A549 (cell line): Measurements from ENCODE around the gene DCP2. TPM values are rescaled to one million over a fixed set of nuclear protein-coding genes. Genes with fewer than 3 reads are reported as not detected.

ENCODE experiments used
- ATAC-seq, 2 experiments: fragments of 200-7000 bp in 1 of 2; fragments of >200 bp in 1 of 2; cut with Nextera tagmentation in 1 of 2; cut with Tn5 transposase in 1 of 2; 3 replicates each; pipeline versions ENCODE4 v1.8.0 to v1.9.1; 2018 to 2020; ENCODE audit warnings: mild to moderate bottlenecking in 1 of 2, moderate library complexity in 1 of 2
- CTCF ChIA-PET: fragments of 300-600 bp; sonication (Branson Sonifier 250); formaldehyde crosslinking; extraction: SDS; loops from one replicate; lab custom pipeline; 2021; ENCODE audit warnings: antibody characterized with exemption, inconsistent platforms; lab: Yijun Ruan, JAX
- POLR2A ChIA-PET: fragments of 350-600 bp; formaldehyde crosslinking; extraction: SDS; loops from one replicate; lab custom pipeline; 2021; ENCODE audit warnings: antibody characterized with exemption, inconsistent platforms; lab: Yijun Ruan, JAX
- DNase-seq, 2 experiments: peaks; one replicate each; pipeline versions ENCODE4 v3.0.0 to v3.0.0-alpha.2; 2011 to 2016; ENCODE audit warnings: low read depth in 1 of 2, low spot score in 1 of 2
- FAIRE-seq: peaks from 2 replicates; lab custom pipeline; 2011; peaks lifted over from hg19 to GRCh38; lab: Jason Lieb, UNC
- H3K27ac ChIP-seq, 2 experiments: fragments of >200 bp; sonication (Bioruptor Twin); formaldehyde crosslinking; 3 replicates each; pipeline ENCODE4 v1.5.1; 2016 to 2017
- H3K4me1 ChIP-seq: fragments of >200 bp; sonication (Bioruptor Twin); formaldehyde crosslinking; 3 replicates; pipeline ENCODE4 v1.6.1; 2016
- H3K4me2 ChIP-seq: fragments of >200 bp; sonication (Bioruptor Twin); formaldehyde crosslinking; 3 replicates; pipeline ENCODE4 v1.6.1; 2016
- H3K4me3 ChIP-seq: fragments of >200 bp; sonication (Bioruptor Twin); formaldehyde crosslinking; 3 replicates; pipeline ENCODE4 v1.5.1; 2016
- H3K9me3 ChIP-seq: fragments of >200 bp; sonication (Bioruptor Twin); formaldehyde crosslinking; 3 replicates; pipeline ENCODE4 v1.6.1; 2016
- BHLHE40 ChIP-seq: IDR thresholded peaks from 2 replicates; pipeline ENCODE4 v1.6.1; 2012; ENCODE audit warnings: low read depth, low read length, inconsistent platforms
- CBX2 ChIP-seq: fragments of 200-600 bp; sonication (generic); IDR thresholded peaks from 2 replicates; pipeline ENCODE4 v1.6.1; 2016; ENCODE audit warnings: low read depth, mild to moderate bottlenecking, borderline replicate concordance
- CBX8 ChIP-seq: fragments of 200-600 bp; sonication (generic); IDR thresholded peaks from 2 replicates; pipeline ENCODE4 v1.6.1; 2016
- CHD2 ChIP-seq: fragments of 150-350 bp; IDR thresholded peaks from 2 replicates; pipeline ENCODE4 v1.6.1; 2014; ENCODE audit warnings: low read length; ENCODE audit not compliant: partially characterized antibody
- CHD4 ChIP-seq: fragments of 200-600 bp; sonication (generic); IDR thresholded peaks from 2 replicates; pipeline ENCODE4 v1.6.1; 2016; ENCODE audit warnings: antibody characterized with exemption, mild to moderate bottlenecking, borderline replicate concordance
- EHMT2 ChIP-seq: fragments of 200-600 bp; sonication (generic); IDR thresholded peaks from 2 replicates; pipeline ENCODE4 v1.6.1; 2016; ENCODE audit warnings: antibody characterized with exemption, low read depth, mild to moderate bottlenecking, moderate library complexity
- FOSL2 ChIP-seq, 2 experiments: fragments of 450-650 bp in 1 of 2; fragments of >200 bp in 1 of 2; sonication (Bioruptor Twin) in 1 of 2; formaldehyde crosslinking; IDR thresholded peaks; 2 replicates each; pipeline versions ENCODE4 v1.5.0 to v1.6.1; 2016 to 2020; ENCODE audit warnings: mild to moderate bottlenecking in 1 of 2, moderate library complexity in 1 of 2
- FOXS1 ChIP-seq: fragments of 250-450 bp; sonication (Bioruptor Pico); IDR thresholded peaks from 2 replicates; pipeline ENCODE4 v1.5.0; 2020; ENCODE audit warnings: mild to moderate bottlenecking, moderate library complexity
- JUN ChIP-seq, 2 experiments: fragments of >200 bp; sonication (Bioruptor Twin); formaldehyde crosslinking; IDR thresholded peaks; 2 replicates in 1 of 2; 3 replicates in 1 of 2; pipeline ENCODE4 v1.6.1; 2016 to 2017
- JUNB ChIP-seq: fragments of >200 bp; sonication (Bioruptor Twin); formaldehyde crosslinking; IDR thresholded peaks from 2 replicates; pipeline ENCODE4 v1.6.1; 2016
- MAX ChIP-seq: IDR thresholded peaks from 2 replicates; pipeline ENCODE4 v1.6.1; 2012
- NPAS2 ChIP-seq: fragments of 250-450 bp; sonication (Bioruptor Pico); IDR thresholded peaks from 2 replicates; pipeline ENCODE4 v1.8.0; 2022; ENCODE audit warnings: mild to moderate bottlenecking, moderate library complexity, borderline replicate concordance
- NR3C1 ChIP-seq: fragments of >200 bp; sonication (Bioruptor Twin); formaldehyde crosslinking; IDR thresholded peaks from 3 replicates; pipeline ENCODE4 v1.6.1; 2017
- RAD21 ChIP-seq, 2 experiments: fragments of >200 bp in 1 of 2; sonication (Bioruptor Twin) in 1 of 2; formaldehyde crosslinking in 1 of 2; IDR thresholded peaks in 1 of 2; conservative IDR thresholded peaks in 1 of 2; 2 replicates in 1 of 2; 3 replicates in 1 of 2; pipeline ENCODE4 v1.6.1; 2012 to 2018; ENCODE audit warnings: inconsistent platforms in 1 of 2
- RCOR1 ChIP-seq: fragments of 150-350 bp; IDR thresholded peaks from 2 replicates; pipeline ENCODE4 v1.6.1; 2014; ENCODE audit warnings: antibody characterized with exemption, low read length, low read depth
- RFX5 ChIP-seq: fragments of 450-650 bp; IDR thresholded peaks from 2 replicates; pipeline ENCODE4 v1.7.1; 2014; ENCODE audit warnings: antibody characterized with exemption, mild to moderate bottlenecking, moderate library complexity
- USF2 ChIP-seq: fragments of 450-650 bp; IDR thresholded peaks from 2 replicates; pipeline ENCODE4 v1.6.1; 2014; ENCODE audit warnings: antibody characterized with exemption
- WGBS: methylation state at CpG from one replicate; pipeline ENCODE4 v1.1.6; 2017; ENCODE audit errors: missing lambda C conversion rate; 5-methylcytosine and 5-hydroxymethylcytosine counted together
- polyA plus RNA-seq, 4 experiments: library from polyadenylated mRNA; depleted of rRNA in 3 of 4; stranded (reverse); fragments of >200 nt; fragmentation: RNase III in 1 of 4; extraction: RNeasy Plus Mini Kit Qiagen cat#74134 plus additional on column Dnase treatment in 1 of 4; gene quantifications; 2 replicates in 3 of 4; 3 replicates in 1 of 4; pipeline ENCODE4 v1.2.3, GENCODE V29; 2011 to 2017
- TF ChIP-seq, protein P1 (sequence below): fragments of >200 bp; sonication (Bioruptor Twin); formaldehyde crosslinking; IDR thresholded peaks from 3 replicates; pipeline ENCODE4 v1.6.1; 2016

DCP2 gene
- polyA plus RNA-seq, 2 of the 4 experiments (the other 2 are of a cell fraction) = 7.2 to 16.1 TPM

DNA sequence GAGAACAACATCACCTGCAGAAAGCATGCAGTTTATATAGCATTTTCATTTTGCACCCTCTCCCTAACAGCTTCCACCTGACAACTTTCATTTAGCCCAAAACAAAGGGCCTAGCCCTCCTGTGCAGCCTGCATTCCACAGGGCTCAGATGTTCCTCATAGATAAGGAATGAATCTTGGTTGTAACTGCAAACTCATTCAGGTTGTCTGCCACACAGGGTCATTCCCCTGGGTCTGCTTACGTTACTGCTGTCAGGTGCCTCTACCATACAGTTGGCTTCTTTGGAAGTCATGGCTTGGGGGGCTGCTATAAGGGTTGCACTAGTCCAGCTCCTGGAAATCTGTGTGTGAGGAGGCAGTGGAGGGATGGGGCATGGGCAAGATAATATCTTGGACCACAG, 2.7 kb upstream of the DCP2 start:
- CTCF ChIA-PET = interaction anchor here (1.7 to 2.2 kb wide), 2 partner anchors 10 to 51 kb away, joined by 4 to 5 read pairs; no protein-coding TSS in a partner anchor
- H3K4me2 ChIP-seq = no peak overlapping the region
- no peak overlapping the region for H3K27ac ChIP-seq
- H3K4me3 ChIP-seq = no peak overlapping the region
- DNase-seq (no peak), FAIRE-seq (no peak), ATAC-seq (no peak)
- peaks cover 23% of the 10 kb centered on the region for H3K4me1 ChIP-seq
- H3K9me3 ChIP-seq = no peaks in the 10 kb centered on the region
- 90% methylated on average over 1 of the region's 1 CpG for WGBS
- POLR2A ChIA-PET = no interaction called here
- TF ChIP-seq RAD21 (conservative IDR thresholded peaks at IDR 0.05 in 1 of 2, IDR thresholded peaks at IDR 0.05 in 1 of 2) (no peak), NPAS2 (CRISPR knock-in tag) (no peak), CBX8 (no peak), CHD2 (no peak), BHLHE40 (no peak), FOXS1 (CRISPR knock-in tag) (no peak), FOSL2 (IDR thresholded peaks at IDR 0.05) (no peak), FOSL2 (CRISPR knock-in tag; IDR thresholded peaks at IDR 0.05) (no peak), MAX (no peak), JUN (IDR thresholded peaks at IDR 0.05) (no peak)
- TF ChIP-seq, protein P1, sequence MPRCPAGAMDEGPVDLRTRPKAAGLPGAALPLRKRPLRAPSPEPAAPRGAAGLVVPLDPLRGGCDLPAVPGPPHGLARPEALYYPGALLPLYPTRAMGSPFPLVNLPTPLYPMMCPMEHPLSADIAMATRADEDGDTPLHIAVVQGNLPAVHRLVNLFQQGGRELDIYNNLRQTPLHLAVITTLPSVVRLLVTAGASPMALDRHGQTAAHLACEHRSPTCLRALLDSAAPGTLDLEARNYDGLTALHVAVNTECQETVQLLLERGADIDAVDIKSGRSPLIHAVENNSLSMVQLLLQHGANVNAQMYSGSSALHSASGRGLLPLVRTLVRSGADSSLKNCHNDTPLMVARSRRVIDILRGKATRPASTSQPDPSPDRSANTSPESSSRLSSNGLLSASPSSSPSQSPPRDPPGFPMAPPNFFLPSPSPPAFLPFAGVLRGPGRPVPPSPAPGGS = no peak

- TF ChIP-seq JUNB (no peak), NR3C1 (no peak), CHD4 (no peak), RCOR1 (no peak), EHMT2 (no peak), USF2 (no peak), CBX2 (no peak)
- no peaks in the 10 kb centered on the region for H3K9me3 ChIP-seq
- H3K27ac ChIP-seq = no peak overlapping the region
- ATAC-seq (no peak), DNase-seq (no peak), FAIRE-seq (no peak)
- POLR2A ChIA-PET = interaction anchor here (2.3 kb wide), 1 partner anchor 53 kb away, joined by 18 read pairs; the partner anchor contains the start of gene REEP5
- WGBS = 95% methylated on average over 1 of the region's 1 CpG
- H3K4me2 ChIP-seq = no peak overlapping the region
- CTCF ChIA-PET = interaction anchor here (1.3 to 2.7 kb wide), 4 partner anchors 11 to 53 kb away, joined by 3 to 11 read pairs (median 4); partner anchors contain the start of gene REEP5
- H3K4me3 ChIP-seq = no peak overlapping the region
- H3K4me1 ChIP-seq = peaks cover 22% of the 10 kb centered on the region
Measured at GRCh38 chr5:112974901-112975300, 1.7 kb upstream of the DCP2 start.

DNA sequence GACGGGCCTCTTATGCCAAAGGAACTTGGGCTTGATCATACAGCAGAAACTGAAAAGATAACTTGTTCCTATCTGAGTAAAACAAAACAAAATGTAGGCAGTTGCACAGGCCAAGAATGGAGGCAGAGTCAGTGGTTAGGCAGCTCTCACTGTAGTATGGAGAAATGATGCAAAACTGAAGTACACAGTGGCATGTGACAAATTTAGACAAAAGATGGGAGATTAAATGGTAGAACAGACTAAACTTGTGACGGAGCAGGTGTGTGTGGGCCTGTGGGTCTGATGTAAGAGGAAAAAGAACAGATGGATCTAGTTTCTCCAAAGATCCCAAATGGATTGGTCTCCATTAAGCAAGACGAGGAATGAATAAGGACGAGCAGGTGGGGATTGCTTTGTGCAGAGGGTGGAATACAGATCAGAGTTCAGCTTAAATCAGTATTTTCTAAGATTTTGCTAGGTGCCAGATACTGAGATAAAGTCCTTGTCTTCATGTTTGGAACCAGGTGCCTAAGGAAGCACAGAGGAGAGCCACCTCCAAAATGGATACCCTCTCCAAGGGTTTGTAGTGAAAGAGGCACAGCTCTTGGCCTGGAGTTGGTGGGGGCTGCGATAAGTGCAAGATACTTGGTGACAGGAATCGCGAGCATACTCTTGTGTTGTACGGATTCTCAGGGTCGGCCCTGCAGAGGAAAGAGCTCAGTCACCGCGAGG, 722 bp upstream of the DCP2 start:
- Histone ChIP-seq H3K27ac (peak overlapping the region; percentile 81 to 93), H3K4me1 (peaks cover 22% of the 10 kb centered on the region), H3K9me3 (no peaks in the 10 kb centered on the region), H3K4me2 (peak overlapping the region; percentile 76), H3K4me3 (peak overlapping the region; percentile 86)
- TF ChIP-seq, protein P1 = 0 out of 3 replicates have a peak, but pooled peaks have one; percentile 23
- TF ChIP-seq RFX5 = no peak
- peak; percentile 55 to 57 for ATAC-seq
- ChIA-PET POLR2A (interaction anchor here (0.7 to 2.3 kb wide), 12 partner anchors 8 to 535 kb away, joined by 3 to 18 read pairs (median 6); partner anchors contain the start of genes REEP5 and SRP19), CTCF (interaction anchor here (0.6 to 2.7 kb wide), 6 partner anchors 11 to 54 kb away, joined by 3 to 11 read pairs (median 4); partner anchors contain the start of gene REEP5)
- 25% methylated on average over 11 of the region's 11 CpGs for WGBS
- DNase-seq = no peak
- FAIRE-seq = no peak
